SK-N-DZ (cell line): ENCODE data around the gene THEM5.
A peak's percentile ranks its signal among the peaks of the same experiment; 100 is the strongest.

Source experiments
- DNase-seq: peaks from one replicate; pipeline ENCODE4 v3.0.0-alpha.2; 2015; ENCODE audit warnings: low spot score

THEM5 gene

DNA sequence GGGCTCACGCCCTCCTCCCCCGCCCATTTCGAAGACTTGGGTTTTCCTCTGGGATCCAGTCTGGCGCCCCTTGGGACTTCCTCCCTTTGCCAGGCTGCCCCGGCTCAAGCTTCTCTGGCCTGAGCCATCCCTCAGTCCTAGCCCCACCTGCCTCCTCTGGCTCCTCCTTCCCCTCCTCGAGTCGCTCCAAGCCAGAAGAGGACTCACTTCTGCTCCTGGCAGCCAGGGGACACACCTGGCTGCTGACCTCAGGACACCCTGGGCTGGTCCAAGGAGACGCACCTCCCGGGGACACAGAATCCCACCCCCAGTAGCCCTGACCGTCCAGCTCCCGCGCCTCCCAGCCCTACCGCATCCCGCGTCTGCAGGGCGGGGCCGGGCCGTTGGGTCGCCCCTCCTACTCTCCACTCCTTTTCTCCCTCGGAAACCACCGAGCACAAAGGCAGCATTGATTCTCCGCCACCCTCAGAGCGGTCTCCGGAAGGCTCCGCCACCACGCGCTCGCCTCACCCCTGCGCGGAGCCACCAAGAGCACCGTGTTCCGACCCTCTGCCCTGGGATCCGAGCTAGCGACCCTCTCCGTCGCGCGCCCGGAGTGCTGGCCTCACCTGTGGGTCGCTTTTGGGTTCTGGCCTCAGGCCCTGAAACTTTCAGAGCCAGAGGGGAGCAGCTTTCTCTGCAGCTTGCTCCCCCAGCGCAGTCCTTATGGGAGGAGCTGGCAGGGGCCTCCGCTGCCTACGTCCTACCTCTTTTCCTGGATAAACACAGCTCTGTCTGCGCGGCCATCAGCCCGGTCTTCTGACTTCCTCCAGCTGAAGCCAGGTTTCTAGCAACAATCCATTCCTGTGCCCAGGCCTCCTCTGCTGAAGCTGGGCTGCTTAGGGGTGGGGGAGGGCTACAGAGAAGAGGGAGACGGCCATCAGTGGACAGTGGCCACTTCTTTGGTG, 13.8 kb downstream of the THEM5 start, which contains the start of gene C2CD4D:
Gene C2CD4D, minus strand, starts transcription at position 364 of the 947 bp plus-strand sequence. CDS start 831 bp downstream, outside the sequence.
- DNase-seq: no peak

DNA sequence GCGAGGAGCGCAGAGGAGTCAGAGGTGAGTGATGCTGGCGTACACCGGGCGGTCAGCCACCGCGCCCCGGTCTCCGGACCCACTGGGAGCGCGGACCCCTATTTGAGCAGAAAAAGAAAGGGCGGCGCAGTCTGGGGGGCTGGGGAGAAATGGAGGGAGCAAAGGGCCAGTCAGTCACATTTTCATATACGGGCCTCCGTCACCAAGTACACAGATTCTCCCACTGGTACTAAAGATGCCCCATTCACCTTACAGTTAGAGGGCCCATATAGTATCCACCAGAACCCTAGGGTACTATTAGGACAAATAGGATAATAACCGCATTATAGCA, 14.5 kb downstream of the THEM5 start:
- no peak for DNase-seq

GRCh38 chr1:151838222-151839081, 15.1 kb downstream of the THEM5 start:
- DNase-seq: no peak

DNA sequence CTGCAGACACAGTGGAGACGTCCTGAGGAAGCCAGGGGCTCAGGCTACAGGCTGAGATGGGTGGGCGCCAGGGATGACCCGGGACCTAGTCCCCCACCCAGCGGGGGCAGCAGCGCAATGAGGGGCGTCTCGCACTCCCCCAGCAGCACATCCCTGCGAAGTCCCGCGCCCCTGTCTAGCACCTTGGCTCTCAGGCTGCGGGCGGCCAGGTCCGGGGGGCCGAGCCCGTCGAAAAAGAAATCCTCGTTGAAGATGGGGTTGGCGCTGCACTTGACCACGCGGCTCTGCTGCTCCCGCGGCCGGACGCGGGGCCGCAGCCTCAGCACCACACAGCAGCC, 15.7 kb downstream of the THEM5 start:
- no peak for DNase-seq

GRCh38 chr1:151837197-151837596, 16.3 kb downstream of the THEM5 start:
- no peak for DNase-seq

DNA sequence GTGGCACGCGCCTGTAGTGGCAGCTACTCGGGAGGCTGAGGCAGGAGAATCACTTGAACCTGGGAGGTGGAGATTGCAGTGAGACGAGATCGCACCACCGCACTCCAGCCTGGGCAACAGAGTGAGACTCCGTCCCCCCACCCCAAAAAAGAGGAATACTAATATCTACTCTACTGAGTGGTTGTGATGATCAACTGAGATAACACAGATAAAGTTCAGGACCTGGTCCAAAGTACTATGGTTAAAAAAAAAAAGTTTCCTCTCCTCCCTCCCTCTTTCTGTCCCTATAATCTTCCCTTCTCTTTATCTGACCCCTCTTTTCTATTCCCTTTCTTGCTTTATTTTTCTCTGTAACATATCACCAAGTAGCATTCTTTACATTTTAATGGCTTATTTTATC, 17.9 kb downstream of the THEM5 start:
- DNase-seq: no peak

DNA sequence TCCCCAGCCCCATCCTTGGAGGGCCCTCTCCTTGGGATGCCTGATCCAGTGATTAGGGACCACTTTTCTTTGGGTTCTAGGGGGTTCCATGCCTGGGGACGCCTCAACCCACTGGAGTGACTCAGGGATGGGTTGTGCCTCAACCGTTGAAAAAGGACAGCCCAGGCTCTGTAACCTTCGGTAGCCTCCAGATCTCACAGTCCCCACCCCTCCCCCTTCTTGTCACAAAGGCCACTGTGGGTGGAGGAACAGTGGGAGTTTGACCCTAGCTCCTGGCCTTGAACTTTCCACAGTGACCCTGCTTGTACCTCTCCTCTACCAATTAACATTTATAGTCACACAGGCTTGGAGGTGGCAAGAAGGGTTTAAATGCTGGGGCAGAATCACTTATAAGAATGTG, 19.3 kb downstream of the THEM5 start:
- no peak for DNase-seq

DNA sequence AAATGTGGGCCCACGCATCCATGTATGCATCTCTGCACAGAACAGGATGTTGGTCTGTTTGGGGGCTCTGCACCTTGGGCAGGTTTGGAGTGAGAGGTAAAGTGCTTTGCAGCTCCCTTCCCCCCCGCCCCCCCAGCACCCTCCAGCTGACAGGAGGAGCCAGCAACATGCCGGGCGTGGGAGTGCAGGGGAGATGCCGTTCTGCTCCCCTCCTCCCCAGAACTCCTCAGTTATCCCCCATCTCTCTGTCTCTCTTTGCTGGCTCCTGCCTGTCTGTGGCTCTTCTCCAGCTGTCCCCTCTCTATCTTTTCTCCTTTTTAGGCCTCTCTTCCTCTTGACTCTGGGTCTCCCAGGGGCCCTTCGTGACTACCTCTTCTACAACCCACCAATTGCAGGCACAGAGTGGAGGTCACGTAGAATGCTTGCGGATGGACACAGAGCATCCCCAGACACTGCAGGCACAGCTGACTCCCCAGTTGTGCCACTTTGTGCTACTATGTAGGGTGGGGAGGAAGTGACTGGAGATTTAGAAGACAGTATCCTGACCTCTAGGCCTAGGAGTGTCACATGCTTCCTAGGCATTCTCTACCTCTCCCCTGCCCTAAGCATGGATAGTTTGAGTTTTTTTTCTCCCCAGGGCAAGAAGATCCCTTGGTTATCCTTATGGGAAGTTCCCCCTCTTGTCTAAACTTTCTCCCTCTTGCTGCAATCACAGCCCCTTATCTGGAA, 20.2 kb downstream of the THEM5 start:
- DNase-seq: no peak

DNA sequence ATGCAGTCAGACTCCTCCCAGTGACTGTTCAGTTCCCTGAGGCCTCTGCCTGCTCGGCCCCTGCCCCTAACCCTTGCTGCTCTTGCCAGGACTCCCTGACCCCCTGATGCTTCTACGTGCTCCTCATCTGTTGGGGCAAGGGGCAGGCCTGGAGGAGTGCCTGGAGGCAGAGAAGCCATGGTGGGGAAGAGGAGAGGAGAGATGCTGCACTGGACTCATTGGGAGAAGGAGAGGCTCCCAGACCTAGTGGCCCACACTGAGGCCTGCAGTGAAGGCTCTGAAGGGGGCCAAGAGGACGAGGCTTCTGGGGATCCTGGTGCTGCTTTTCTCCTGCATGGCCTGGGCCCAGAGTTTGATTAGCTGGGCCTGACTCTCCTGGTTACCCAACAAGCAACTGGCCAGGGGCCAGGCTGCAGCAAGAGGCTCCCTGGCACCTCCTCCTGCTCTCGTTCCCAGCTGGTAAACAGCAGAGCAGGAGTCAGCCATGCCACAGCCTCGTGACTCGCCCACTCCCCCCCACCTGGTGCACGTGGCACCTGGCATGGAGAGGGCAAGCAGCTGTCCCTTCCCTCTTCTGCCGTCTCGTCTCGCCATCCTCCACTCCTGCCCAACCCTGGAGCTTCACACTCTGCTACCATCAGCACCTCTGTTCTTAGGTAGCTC, 21.1 kb downstream of the THEM5 start:
- no peak for DNase-seq

- DNase-seq: no peak
These were observed 21.9 kb downstream of the THEM5 start, which contains the start of gene RORC for GRCh38 chr1:151831605-151832004. Gene RORC (minus strand): TSS chr1:151831802. CDS start chr1:151831764, 38 bp downstream.

GRCh38 chr1:151831256-151831591, 22.3 kb downstream of the THEM5 start:
- no peak for DNase-seq

GRCh38 chr1:151830055-151830454, 23.5 kb downstream of the THEM5 start:
- DNase-seq: no peak

- DNase-seq: no peak
These were observed 24.0 kb downstream of the THEM5 start for GRCh38 chr1:151829352-151830046.

DNA sequence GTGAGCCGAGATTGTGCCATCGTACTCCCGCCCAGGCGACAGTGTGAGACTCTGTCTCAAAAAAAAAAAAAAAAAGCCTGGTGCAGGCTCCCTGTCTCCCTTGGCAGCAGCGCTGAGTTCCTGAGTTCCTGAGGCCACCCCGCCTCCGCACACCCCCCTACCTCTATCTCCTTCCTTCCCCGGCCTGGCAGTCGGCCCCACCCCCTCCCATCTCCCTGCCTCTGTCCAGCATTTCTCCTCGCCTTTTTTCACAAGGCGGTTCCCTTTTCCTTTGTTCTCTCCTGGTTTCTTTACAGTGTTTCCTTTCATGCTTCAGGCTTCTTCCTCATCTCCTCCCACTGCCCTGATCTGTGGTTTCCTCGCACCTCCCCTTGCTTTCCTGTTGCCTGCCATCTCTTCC, 24.6 kb downstream of the THEM5 start:
- no peak for DNase-seq

DNA sequence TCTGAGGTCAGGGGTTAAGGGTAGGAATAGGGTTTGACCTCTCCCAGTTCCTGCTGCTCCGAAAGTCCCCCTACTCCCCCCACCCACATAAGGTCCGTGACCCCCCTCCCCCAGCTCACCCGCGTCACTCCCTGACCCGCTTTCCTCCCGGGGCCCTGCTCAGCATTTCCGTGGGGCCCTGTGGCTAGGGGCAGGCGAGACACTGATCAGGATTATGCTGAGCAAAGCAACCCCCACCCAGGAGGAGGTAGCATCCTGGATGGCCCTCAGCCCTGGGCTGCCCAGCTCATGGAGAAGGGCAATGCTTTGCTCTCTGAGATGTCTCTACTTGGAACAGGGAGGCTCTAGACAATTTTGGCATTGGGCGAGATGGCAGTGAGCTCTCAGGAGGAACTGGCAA, 25.7 kb downstream of the THEM5 start:
- no peak for DNase-seq

DNA sequence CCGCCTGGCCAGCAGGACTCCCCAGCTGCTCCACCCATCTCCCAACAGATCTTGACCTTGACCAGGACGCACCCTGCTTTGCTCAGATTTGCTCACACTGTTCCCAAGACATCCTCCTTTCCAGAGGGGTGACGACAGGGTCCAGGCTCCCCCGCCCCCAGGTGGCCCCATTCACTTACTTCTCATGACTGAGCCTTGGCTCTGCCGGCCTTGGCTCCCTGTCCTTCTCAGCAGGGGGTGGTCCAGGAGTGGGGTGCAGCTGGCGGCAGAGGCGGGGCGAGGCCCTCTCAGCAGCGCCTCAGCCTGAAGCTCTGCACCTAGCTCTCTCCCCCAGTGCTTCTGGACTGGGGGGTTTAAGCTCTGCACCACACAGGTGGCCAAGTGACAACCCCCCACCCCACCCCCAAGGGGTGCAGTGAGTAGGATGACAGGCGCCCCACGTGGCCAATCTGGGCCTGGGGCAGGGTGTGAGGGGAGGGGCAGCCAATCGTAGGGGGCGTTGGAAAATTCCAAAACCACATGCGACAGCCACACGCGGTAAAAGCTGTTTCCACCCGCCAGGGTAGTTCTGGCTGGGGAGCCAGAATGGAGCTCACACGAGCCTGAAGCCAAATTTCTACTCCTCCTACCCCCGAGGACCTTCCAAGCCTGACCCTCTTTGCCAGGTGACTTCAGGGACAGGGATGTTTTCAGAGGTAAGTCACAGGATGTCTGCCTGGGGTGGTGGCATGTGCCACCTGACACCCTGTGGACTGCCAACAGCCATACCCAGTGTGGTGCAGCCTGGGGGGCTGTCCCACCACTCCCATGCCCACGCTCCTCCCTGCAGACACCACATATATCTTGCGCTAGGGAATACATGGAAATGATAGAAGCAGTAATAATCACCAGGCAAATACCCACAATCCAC, 27.5 kb downstream of the THEM5 start:
- DNase-seq: no peak

DNA sequence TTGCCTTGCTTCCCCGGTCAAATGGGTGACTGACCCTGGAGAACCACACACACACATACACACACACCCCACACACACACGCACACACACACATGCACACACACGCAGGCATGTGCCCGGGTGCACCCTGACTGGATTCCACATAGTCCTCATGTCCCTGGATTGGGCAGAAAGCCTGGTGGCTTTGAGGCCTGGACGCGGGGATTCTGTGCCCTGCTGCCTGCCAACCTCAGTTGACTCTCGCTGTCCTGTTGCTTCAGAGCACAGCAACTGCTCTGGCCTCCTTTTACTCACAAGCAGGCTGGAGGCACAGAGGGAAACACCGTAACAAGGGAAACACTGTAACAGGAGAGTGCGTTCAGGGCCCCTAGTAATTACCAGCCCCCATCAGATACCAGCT, 28.3 kb downstream of the THEM5 start:
- no peak for DNase-seq

GRCh38 chr1:151823175-151823574, 30.3 kb downstream of the THEM5 start:
- DNase-seq: no peak

DNA sequence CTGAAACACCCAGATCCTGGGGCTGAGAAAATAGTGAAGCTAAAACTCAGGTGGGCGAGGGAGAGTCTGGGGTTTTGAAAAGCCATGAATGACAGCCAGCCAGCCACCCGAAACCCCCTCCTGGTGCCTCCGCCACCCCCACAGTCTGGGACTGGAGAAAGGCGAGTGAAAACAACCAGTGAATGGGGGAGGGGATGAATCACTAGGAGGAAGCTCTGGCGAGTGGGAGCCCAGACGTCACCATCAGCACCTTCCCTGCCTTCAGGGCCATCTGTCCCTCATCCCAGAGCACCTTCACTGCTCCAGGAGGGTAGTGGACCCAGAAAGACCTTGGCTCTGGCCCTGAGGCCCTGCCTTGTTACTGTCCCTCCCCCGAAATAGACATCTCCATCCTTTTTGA, 31.1 kb downstream of the THEM5 start:
- peak; percentile 69 for DNase-seq

- peak; percentile 91 for DNase-seq
These were observed 32.6 kb downstream of the THEM5 start for GRCh38 chr1:151820940-151821339.
